GM19328 (cell line): ENCODE results near the gene TBX15.

Experiments
- ATAC-seq: cut with Tn5 transposase; IDR thresholded peaks from one replicate; pipeline ENCODE4 v1.9.1; 2021; ENCODE audit warnings: mild to moderate bottlenecking, moderate library complexity; ENCODE audit not compliant: unreplicated experiment

Gene TBX15

DNA sequence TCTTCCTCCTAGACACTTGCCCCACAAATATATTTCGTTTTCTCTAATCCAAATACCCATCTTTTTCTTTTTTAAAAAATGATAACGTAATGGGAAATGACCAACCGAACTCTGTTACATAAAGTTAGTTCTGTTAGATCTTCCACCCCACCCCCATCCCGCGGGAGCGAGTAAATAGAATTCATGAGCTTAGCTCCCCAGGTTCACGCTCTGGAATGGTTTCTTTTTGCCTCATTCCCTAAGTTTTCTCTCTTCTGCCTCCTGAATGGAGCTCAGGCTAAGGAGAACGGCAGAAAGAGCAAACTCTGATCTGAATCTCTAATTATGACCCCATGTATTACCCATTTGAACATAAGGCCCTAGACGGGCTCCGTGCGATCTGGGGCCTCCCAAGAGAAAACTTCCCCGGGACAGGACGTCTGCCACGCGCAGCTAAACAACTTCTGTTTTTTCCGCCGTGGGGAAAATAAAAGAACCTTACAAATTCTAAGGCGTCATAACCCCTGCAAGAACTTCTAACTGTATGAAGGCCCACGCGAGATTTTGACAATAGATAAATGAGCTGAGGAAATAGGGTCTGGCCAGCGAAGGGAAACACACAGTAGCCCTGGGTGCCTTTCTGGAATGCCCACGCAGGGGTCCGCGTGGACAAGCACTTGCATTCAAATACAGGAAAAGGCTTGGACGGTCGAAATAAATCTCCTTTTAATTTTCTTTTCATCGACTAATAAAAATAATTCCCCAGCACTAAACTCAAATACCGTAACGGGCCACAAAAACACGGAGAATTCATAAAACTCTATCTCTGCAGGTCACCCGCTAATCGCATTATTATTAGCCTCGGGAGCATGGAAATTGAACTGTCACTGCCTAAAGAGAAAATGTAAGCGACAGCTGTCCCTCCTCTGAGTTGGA lies 2.2 kb downstream of the TBX15 start:
- no peak for ATAC-seq

GRCh38 chr1:118984722-118985639 lies 3.2 kb downstream of the TBX15 start:
- no peak for ATAC-seq

DNA sequence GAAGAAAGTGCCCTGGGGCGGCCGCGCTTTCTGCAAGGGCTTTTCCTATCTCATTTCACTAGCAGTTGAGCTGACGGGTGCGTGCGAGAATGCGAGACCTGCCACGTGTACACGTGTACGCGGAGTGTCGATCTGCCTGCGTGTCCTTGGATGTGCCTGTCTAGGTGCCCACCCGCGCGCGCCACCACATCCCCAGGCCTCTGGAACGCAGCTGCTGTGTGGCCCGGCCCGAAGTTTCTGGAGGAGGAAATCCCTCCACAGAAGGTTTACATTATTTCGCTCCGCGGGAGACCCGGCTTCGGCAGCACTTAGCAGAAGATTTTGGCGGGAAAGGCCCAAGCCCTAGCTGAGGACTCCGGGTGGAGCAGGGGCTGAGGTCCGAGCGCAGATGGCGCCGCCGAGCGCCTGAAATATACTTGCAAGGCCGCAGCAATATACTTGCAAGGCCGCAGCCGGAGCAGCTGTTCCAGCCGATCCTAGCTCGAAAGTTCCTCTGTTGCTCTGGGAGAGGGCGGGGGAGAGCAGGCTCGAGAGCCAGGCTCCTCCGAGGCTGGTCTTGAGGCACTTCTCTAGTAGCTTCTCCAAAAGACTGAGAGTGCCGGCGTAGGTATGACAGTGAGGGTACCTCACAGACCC lies 3.9 kb downstream of the TBX15 start:
- no peak for ATAC-seq

DNA sequence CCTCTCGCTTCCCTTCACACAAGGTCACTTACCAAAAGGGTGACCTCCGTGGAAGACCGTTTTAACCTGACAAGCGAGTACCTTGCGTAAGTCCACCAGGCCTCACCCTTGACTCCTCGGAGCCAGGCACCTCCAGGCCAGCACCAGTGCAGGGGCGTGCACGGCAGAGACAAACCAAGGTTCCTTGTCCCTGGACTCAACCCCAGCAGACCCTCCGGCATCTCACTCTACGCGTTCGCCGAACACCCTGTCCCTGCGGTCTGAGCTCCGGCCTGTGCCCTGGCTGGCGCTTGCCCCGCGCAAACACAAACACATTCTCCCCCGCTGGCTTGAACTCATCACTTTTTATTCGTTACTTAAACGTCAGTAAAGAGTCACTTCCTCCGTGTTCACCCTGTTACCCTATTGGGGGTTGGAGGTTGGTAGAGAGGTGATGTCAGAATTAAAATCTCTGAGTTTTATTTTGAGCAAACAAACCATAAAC lies 4.5 kb downstream of the TBX15 start:
- ATAC-seq = no peak

DNA sequence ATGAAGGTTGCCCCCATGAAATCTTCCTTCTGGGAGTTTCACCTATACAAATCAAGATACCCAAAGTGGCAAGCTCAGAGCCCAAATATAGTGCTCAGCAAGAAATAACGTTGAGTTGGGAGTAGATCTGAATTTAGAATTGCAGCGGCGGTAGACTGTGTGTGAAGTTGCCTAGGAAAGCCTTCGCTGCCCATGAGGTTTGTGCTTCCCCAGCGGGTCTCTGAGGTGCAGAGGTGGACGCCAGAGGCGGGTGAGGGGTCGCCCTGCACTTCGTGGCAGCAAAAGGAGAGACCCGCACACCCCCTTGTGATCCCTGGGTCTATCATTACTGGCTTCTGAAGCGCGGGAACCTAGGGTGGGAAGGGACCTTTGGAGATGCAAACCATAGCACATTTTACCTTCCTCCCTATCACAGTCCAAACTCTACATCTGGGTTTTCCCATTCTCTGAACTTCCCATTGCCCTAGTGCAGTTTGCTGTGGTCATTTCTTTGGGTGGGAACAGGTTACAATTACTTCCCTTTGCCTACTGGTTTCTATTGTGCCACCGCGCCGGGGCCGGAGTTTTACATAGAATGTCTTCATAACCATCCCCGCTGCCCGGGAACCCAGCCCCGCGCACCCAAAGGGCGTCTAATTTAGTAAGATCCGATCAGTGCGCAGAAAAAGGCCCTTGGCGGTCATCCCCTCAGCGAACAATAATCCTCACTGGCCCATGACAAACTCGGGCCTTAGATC lies 5.2 kb downstream of the TBX15 start:
- no peak for ATAC-seq

DNA sequence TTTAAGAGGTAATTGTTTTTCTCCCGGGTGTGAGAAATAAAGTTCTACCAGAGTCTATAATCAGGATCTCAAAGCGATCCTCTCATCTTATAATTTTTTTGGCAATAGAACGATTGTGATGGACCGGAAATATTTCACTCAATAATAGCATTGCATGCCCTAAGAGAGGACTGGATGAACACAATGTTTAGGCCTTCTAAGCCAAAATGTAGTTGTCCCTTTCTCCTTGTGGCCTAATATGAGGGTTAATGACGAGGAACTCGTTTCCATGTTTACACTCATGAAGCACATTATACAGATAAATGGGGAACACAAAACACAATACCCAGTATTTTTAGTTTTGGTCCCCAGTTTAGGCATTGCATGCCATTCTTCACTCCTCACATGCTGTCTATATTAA lies 5.9 kb downstream of the TBX15 start:
- ATAC-seq = no peak

GRCh38 chr1:118981436-118981835 lies 6.7 kb downstream of the TBX15 start:
- no peak for ATAC-seq

DNA sequence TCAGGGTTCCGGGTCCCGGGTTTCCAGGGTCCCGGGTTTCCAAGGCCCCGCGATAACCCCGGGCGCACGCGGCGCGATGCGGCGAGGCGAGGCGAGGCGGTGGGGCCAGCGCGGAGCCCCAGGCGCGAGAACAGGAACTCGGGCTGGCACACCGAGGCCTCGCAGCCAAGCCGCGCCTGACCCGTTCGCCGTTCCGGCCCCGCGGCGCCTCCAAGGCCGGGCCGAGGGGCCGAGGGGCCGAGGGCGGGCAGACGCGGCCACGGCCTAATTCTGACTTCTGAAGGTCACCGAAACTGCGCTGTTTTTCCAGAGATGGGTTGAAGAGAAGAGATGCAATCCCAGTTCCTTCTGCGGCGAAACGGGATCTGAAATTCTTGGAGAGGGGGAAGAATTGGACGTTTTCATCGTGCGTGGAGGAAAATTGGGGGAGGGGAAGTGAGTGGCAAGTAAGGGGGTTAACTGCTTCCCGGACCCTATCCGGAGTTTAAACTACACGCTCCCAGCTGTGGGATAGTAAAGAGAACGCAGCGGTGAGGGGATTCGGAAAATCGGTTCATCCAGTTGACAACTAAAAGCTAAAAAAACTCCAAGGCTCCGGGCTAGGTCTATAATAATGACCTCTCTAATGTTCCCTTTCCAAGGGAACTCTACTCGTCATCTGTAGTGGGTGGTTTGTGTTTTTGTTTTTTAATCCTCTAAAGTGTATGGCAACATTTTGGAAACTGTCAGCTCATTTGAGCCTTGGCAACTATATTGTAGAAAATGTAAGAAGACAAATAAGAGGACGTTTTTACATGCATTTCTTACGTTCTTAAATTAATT lies 8.2 kb downstream of the TBX15 start:
- ATAC-seq = no peak

DNA sequence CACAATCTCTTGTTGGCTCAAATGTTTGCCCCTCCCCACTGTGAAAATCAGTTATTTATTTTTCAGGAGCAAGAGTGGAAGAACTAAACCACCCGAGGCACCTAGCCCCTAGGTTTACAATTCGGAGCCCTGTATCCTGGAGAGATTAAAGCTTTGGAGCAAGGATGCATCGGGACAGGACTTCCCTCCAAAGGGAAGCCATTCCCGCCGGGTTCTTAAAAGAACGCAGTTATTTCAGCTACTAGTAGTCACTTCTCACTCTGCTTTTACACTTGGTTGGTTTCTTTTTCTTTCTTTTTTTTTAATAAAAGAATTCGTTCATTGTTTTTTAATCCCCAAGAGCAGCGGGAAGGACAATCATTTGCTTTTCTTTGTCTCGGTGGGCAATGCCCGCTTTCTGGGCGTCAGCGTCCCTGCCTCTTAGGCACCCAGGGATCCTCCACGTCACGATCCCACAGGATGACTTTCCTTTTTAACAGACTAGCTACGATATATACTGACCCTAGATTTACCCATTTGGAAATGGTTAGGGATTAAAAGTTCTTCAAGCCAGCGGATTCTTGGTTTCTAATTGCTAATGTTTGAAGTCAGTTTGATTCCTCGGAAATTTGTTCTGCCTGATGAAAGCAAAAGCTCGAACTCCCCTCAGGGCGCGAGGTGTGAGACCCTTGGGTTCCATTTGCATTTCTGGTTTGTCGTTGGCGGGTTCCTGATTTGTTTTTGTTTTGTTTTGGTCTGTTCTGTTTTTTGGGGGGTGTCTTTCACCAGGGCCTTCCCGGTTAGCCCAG lies 9.0 kb downstream of the TBX15 start:
- ATAC-seq = no peak

- no peak for ATAC-seq
Observed at GRCh38 chr1:118977600-118977999, 10.5 kb downstream of the TBX15 start.

- ATAC-seq = no peak
Observed at GRCh38 chr1:118974661-118975060, 13.5 kb downstream of the TBX15 start.

DNA sequence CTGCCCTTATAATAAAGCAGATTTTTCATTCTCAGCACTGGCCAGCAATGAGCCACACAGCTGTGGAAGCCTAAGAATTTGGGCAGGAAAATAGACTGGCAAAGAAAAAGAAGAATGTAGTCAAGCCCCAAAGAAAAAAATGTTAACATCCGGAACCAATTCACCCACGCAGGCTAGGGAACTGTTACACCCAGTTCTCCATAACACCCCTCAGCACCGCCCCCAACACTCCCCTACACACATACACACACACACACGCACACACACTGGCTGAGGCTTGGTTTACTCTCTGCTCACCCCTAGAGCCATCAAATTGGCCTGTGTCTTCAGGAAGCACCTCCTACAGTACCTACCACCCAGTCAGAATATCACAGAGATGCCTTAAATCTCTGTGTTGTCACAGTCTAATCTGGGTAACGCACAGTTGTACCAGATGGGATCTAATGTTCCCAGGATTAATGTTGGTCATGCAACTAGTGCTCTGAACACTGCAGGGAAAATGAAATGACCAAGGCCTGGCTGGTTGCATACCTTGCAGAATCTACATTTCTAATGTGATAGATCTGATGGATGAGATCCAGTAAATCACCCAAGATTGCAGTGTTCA lies 14.5 kb downstream of the TBX15 start:
- no peak for ATAC-seq

- no peak for ATAC-seq
Observed at GRCh38 chr1:118973032-118973431, 15.1 kb downstream of the TBX15 start.

- no peak for ATAC-seq
Observed at GRCh38 chr1:118970451-118970850, 17.7 kb downstream of the TBX15 start.

DNA sequence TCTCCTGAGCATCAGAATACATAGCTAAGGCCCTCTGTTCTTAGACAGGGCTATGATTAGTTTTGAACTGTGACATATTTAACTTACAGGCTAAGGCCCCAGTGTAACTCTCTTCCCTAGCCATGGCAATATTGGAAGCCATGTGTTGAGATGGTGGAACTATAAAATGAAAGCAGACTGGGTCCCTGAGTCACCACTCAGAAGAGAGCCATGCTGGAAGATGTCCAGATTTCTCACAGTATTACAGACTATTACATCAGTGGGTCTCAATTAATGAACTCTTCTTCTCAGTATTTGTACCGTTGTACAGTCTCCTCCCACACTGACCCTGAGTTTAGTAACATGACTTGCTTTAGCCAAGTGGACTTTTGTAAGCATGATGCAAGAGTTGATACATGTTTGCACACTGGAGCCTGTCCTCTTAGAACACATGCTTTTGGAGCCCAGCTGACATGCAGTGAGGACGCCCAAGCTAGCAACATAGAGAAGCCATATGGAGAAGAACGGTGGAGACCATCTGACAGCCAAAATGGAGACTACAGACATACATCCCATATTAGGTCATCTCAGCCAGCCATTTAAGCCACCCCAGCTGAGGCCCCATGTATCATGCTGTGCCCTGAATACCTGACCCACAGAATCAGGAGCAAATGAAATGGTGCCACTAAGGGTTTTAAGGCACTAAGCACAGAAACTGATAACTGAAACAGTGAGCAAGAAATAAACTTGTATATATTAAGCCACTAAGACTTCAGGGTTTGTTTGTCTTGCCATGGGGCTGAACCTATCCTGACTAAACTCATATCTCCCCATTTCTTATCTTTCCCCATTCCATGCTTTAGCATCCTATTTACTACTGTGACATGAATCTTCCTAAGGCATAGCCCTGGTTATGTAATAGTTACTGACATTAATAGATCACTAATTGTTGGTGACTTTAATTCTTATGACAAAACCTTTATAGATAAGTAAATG lies 24.4 kb downstream of the TBX15 start:
- ATAC-seq = no peak

DNA sequence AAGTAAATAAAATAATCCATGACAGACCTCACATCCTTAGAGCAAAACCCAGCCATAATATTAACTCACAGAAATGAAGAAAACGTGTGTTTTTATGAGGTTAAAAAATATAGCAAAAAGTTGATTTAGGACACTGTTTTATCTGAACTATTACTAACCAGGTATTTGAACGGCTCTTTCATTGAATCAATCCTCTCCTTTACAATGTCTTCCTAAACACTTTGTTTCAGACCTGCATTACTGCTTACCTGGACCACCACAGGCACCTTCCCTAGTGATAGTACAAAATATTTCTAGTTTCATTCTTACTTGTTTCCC lies 25.0 kb downstream of the TBX15 start:
- no peak for ATAC-seq

- ATAC-seq = no peak
Observed at GRCh38 chr1:118961156-118961555, 27.0 kb downstream of the TBX15 start.
